Measurements from ENCODE around the gene TRIM29. TPM values are rescaled to one million over a fixed set of nuclear protein-coding genes. Genes with fewer than 3 reads are reported as not detected.

Gene TRIM29
- total RNA-seq (2012; rRNA removed), result not detected in 2 replicates
- not detected in 2 replicates for polyA plus RNA-seq (2012; rRNA removed)
- polyA plus RNA-seq (2012; cell fraction: cytosol; rRNA removed), result not detected in 2 replicates
- not detected in 2 replicates for polyA plus RNA-seq (2012; cell fraction: nucleus; rRNA removed; ENCODE audit: low replicate concordance)
- Bru-seq, nascent RNA, result percentile 4 among the genes with signal in this experiment
- not detected for BruChase-seq, experiment 1, labeled RNA remaining after a 6-hour chase
- BruChase-seq, experiment 2, labeled RNA remaining after a 2-hour chase, result not detected
- long read RNA-seq, result 0 reads

- Histone ChIP-seq H2BK120ac (ENCODE audit: low read depth, low read length) (no peak within 1 kb of the TSS), H4K8ac (ENCODE audit: low read depth in 2 of 2, low read length in 2 of 2) (no peak within 1 kb of the TSS), H2BK20ac (ENCODE audit: low read depth, low read length) (no peak within 1 kb of the TSS), H3K27ac (ENCODE audit: insufficient read depth, low read length) (no peak within 1 kb of the TSS), H3K56ac (ENCODE audit: extremely low read depth, insufficient read depth, low read length) (no peak within 1 kb of the TSS), H3K9me1 (ENCODE audit: insufficient read depth, low read length) (no peaks in the 10 kb centered on the region), H3K23ac (ENCODE audit: low read depth, low read length) (no peak within 1 kb of the TSS), H4K20me1 (ENCODE audit: insufficient read depth, low read length) (no peaks in the 10 kb centered on the region), H3K18ac (ENCODE audit: low read depth, low read length) (no peak within 1 kb of the TSS), H3K9me3 (ENCODE audit: control insufficient read depth, insufficient read depth, low read length) (no peaks in the 10 kb centered on the region), H3K27me3 (ENCODE audit: control insufficient read depth, insufficient read depth, low read length) (peaks cover 43% of the 10 kb centered on the region), H3K4me2 (ENCODE audit: low read depth, low read length) (no peak within 1 kb of the TSS), H3K36me3 (ENCODE audit: control insufficient read depth, insufficient read depth, low read length) (no peaks in the 10 kb centered on the region), H2AK5ac (ENCODE audit: low read depth, low read length) (no peak within 1 kb of the TSS), H2AK9ac (replicated peaks; ENCODE audit: low read depth, low read length, poor library complexity) (no peak within 1 kb of the TSS), H3K14ac (replicated peaks; ENCODE audit: low read depth, low read length) (no peak within 1 kb of the TSS), H2BK15ac (ENCODE audit: low read depth, low read length) (no peak within 1 kb of the TSS), H4K5ac (ENCODE audit: low read depth, low read length) (no peak within 1 kb of the TSS), H3K9ac (ENCODE audit: low read depth, low read length) (no peak within 1 kb of the TSS), H3K4ac (ENCODE audit: low read depth, low read length) (no peak within 1 kb of the TSS), H3K79me1 (ENCODE audit: low read depth in 1 of 2, low read length in 2 of 2) (no peaks in the 10 kb centered on the region), H3K4me1 (ENCODE audit: control insufficient read depth, insufficient read depth, low read length) (no peaks in the 10 kb centered on the region), H2BK5ac (ENCODE audit: low read depth, low read length, poor library complexity, severe bottlenecking) (no peak within 1 kb of the TSS), H2AFZ (replicated peaks; ENCODE audit: low read length, poor library complexity) (no peak within 1 kb of the TSS), H4K91ac (ENCODE audit: insufficient read depth, low read depth, low read length) (no peak within 1 kb of the TSS), H3K4me3 (ENCODE audit: insufficient read depth, low read depth, low read length) (no peak within 1 kb of the TSS)
- ATAC-seq (ENCODE audit: low read depth) (no peak), DNase-seq (no peak)
- dilution Hi-C loops (cut with HindIII; ENCODE audit: low sequenced_read_pairs, unreplicated experiment) (no loop called here), intact Hi-C loops (cut with micrococcal nuclease) (no loop called here), in situ Hi-C loops (cut with MboI; ENCODE audit: low sequenced_read_pairs) (no loop called here)
- ChIA-PET CTCF (no interaction called here), POLR2A (ENCODE audit: unreplicated experiment) (no interaction called here)
- TF ChIP-seq SMC3 (IDR thresholded peaks at IDR 0.05; ENCODE audit: low read depth, low read length) (no peak), POLR2A (IDR thresholded peaks at IDR 0.05; ENCODE audit: low read depth, low read length) (no peak), MXI1 (IDR thresholded peaks at IDR 0.05; ENCODE audit: borderline replicate concordance, low read depth, low read length) (no peak), ELK1 (IDR thresholded peaks at IDR 0.05; ENCODE audit: borderline replicate concordance, low read depth, low read length) (no peak), RFX5 (IDR thresholded peaks at IDR 0.05; ENCODE audit: low read depth, low read length) (no peak), FOS (IDR thresholded peaks at IDR 0.05; ENCODE audit: low read depth, low read length) (no peak), NFE2L2 (IDR thresholded peaks at IDR 0.05; ENCODE audit: low read depth, low read length) (no peak), MAZ (IDR thresholded peaks at IDR 0.05; ENCODE audit: borderline replicate concordance, low read depth, low read length) (no peak), RCOR1 (IDR thresholded peaks at IDR 0.05; ENCODE audit: insufficient replicate concordance, low read length) (no peak), CHD1 (IDR thresholded peaks at IDR 0.05; ENCODE audit: low read depth, low read length) (no peak), CEBPB (IDR thresholded peaks at IDR 0.05; ENCODE audit: low read depth, low read length) (no peak)
- TF ChIP-seq, protein P1, sequence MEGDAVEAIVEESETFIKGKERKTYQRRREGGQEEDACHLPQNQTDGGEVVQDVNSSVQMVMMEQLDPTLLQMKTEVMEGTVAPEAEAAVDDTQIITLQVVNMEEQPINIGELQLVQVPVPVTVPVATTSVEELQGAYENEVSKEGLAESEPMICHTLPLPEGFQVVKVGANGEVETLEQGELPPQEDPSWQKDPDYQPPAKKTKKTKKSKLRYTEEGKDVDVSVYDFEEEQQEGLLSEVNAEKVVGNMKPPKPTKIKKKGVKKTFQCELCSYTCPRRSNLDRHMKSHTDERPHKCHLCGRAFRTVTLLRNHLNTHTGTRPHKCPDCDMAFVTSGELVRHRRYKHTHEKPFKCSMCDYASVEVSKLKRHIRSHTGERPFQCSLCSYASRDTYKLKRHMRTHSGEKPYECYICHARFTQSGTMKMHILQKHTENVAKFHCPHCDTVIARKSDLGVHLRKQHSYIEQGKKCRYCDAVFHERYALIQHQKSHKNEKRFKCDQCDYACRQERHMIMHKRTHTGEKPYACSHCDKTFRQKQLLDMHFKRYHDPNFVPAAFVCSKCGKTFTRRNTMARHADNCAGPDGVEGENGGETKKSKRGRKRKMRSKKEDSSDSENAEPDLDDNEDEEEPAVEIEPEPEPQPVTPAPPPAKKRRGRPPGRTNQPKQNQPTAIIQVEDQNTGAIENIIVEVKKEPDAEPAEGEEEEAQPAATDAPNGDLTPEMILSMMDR (conservative IDR thresholded peaks at IDR 0.05; ENCODE audit: low read depth, low read length), result no peak
- BruUV-seq (replicated peaks), result no TSS peak
- WGBS, 2 experiments (ENCODE audit: extremely low coverage in 2 of 2, insufficient read length in 1 of 2), result 78% methylated on average over 12 of the region's 41 CpGs; no CpG with 5 or more reads in 1 of the 2 experiments
Observed at GRCh38 chr11:120137611-120138521, at the start of gene TRIM29. Gene TRIM29 (minus strand): TSS chr11:120138113. CDS start chr11:120138031, 82 bp downstream.

Data from IMR-90 (cell line).